Measurements from ENCODE around the gene PLLP.

The PLLP gene

GRCh38 chr16:57251352-57251751 is 33.1 kb downstream of the PLLP start:
- Histone ChIP-seq H3K4me1 (peaks cover under 1% of the 10 kb centered on the region), H3K27ac (no peak overlapping the region), H3K4me3 (ENCODE audit: low read depth, low read length) (no peak overlapping the region), H2AFZ (no peak overlapping the region), H3K27me3 (ENCODE audit: control insufficient read depth, insufficient read depth, low read length) (no peaks in the 10 kb centered on the region), H3K9me3 (ENCODE audit: control insufficient read depth, low read length) (no peaks in the 10 kb centered on the region), H3K79me2 (no peaks in the 10 kb centered on the region), H3K4me2 (ENCODE audit: low read length) (no peak overlapping the region), H3K9ac (no peak overlapping the region), H3K36me3 (ENCODE audit: control insufficient read depth, insufficient read depth, low read length) (no peaks in the 10 kb centered on the region)
- no peak for TF ChIP-seq CTCF (IDR thresholded peaks at IDR 0.05)

GRCh38 chr16:57245472-57246113 is 38.9 kb downstream of the PLLP start:
- Histone ChIP-seq H3K36me3 (ENCODE audit: control insufficient read depth, insufficient read depth, low read length) (no peaks in the 10 kb centered on the region), H3K4me3 (ENCODE audit: low read depth, low read length) (peak overlapping the region; percentile 84), H3K79me2 (no peaks in the 10 kb centered on the region), H3K27ac (peak overlapping the region; percentile 92), H3K4me1 (peaks cover 7% of the 10 kb centered on the region), H3K27me3 (ENCODE audit: control insufficient read depth, insufficient read depth, low read length) (no peaks in the 10 kb centered on the region), H3K9ac (peak overlapping the region; percentile 95), H3K4me2 (ENCODE audit: low read length) (peak overlapping the region; percentile 92), H2AFZ (peak overlapping the region; percentile 97), H3K9me3 (ENCODE audit: control insufficient read depth, low read length) (no peaks in the 10 kb centered on the region)
- no peak for TF ChIP-seq CTCF (IDR thresholded peaks at IDR 0.05)

- H3K9me3 ChIP-seq (ENCODE audit: control insufficient read depth, low read length): no peaks in the 10 kb centered on the region
Measured at GRCh38 chr16:57244767-57245471, 39.6 kb downstream of the PLLP start, which contains the start of gene ARL2BP. Gene ARL2BP, plus strand, starts transcription at chr16:57245259. Its CDS starts 109 bp downstream, at chr16:57245368.

GRCh38 chr16:57244463-57244766 is 40.1 kb downstream of the PLLP start:
- H3K4me1 ChIP-seq: peaks cover 7% of the 10 kb centered on the region
- H3K27ac ChIP-seq: peak overlapping the region; percentile 92
- no peaks in the 10 kb centered on the region for H3K27me3 ChIP-seq (ENCODE audit: control insufficient read depth, insufficient read depth, low read length)
- H2AFZ ChIP-seq: peak overlapping the region; percentile 97
- H3K79me2 ChIP-seq: no peaks in the 10 kb centered on the region
- H3K4me3 ChIP-seq (ENCODE audit: low read depth, low read length): peak overlapping the region; percentile 84
- TF ChIP-seq CTCF (IDR thresholded peaks at IDR 0.05): no peak
- H3K4me2 ChIP-seq (ENCODE audit: low read length): peak overlapping the region; percentile 89
- H3K36me3 ChIP-seq (ENCODE audit: control insufficient read depth, insufficient read depth, low read length): no peaks in the 10 kb centered on the region
- no peaks in the 10 kb centered on the region for H3K9me3 ChIP-seq (ENCODE audit: control insufficient read depth, low read length)
- no peak overlapping the region for H3K9ac ChIP-seq

More at GRCh38 chr16:57244767-57245471, 39.6 kb downstream of the PLLP start, which contains the start of gene ARL2BP:
- Histone ChIP-seq H2AFZ (peak within 1 kb of the TSS; percentile 97), H3K36me3 (ENCODE audit: control insufficient read depth, insufficient read depth, low read length) (no peaks in the 10 kb centered on the region), H3K79me2 (no peaks in the 10 kb centered on the region), H3K9ac (peak within 1 kb of the TSS; percentile 95), H3K27me3 (ENCODE audit: control insufficient read depth, insufficient read depth, low read length) (no peaks in the 10 kb centered on the region), H3K4me1 (peaks cover 7% of the 10 kb centered on the region), H3K4me2 (ENCODE audit: low read length) (peak within 1 kb of the TSS; percentile 92), H3K4me3 (ENCODE audit: low read depth, low read length) (peak within 1 kb of the TSS; percentile 84), H3K27ac (peak within 1 kb of the TSS; percentile 92)
- no peak for TF ChIP-seq CTCF (IDR thresholded peaks at IDR 0.05)
